GM12892 (cell line): Measurements from ENCODE around the gene CUL2.

ENCODE experiments used
- POLR2A ChIP-seq: IDR thresholded peaks from 2 replicates; pipeline ENCODE4 v1.6.1; 2011; ENCODE audit warnings: low read depth, low read length, control low read depth
- POLR2AphosphoS5 ChIP-seq: IDR thresholded peaks from 2 replicates; pipeline ENCODE4 v1.6.1; 2011; ENCODE audit warnings: low read depth, low read length, control low read depth

- TF ChIP-seq POLR2A: no peak
- no peak for TF ChIP-seq POLR2AphosphoS5
These were observed 104.3 kb downstream of the CUL2 start for GRCh38 chr10:34985823-34986222.
